Activated T-helper 2 cell treated with anti-CD3 and anti-CD28 coated beads, Interferon-gamma antibody, Interleukin-2, Interleukin-4, amounts not matched to agents 10 μg/mL and 5 μg/mL and 100 μg/mL, durations not matched to agents 14 hours and 24 hours and 36 hours (primary cell): ENCODE results near the gene PCDHGA3. TPM values are rescaled to one million over a fixed set of nuclear protein-coding genes. Genes with fewer than 3 reads are reported as not detected.

Experiments used
- DNase-seq: peaks from one replicate; pipeline ENCODE4 v3.0.0; 2021; ENCODE audit warnings: low spot score
- H3K27ac Mint-ChIP-seq: one replicate; pipeline ENCODE4 v1.8.0; 2021; ENCODE audit warnings: mixed read lengths
- H3K27me3 Mint-ChIP-seq: one replicate; pipeline ENCODE4 v1.8.0; 2021; ENCODE audit warnings: low read depth, mixed read lengths
- H3K36me3 Mint-ChIP-seq: one replicate; pipeline ENCODE4 v1.8.0; 2021; ENCODE audit warnings: low read depth, mixed read lengths
- H3K4me1 Mint-ChIP-seq: one replicate; pipeline ENCODE4 v1.8.0; 2021; ENCODE audit warnings: low read depth, mixed read lengths
- H3K4me3 Mint-ChIP-seq: one replicate; pipeline ENCODE4 v1.8.0; 2021; ENCODE audit warnings: low read depth, mild to moderate bottlenecking, moderate library complexity, mixed read lengths
- H3K9me3 Mint-ChIP-seq: one replicate; pipeline ENCODE4 v1.8.0; 2021; ENCODE audit warnings: mixed read lengths
- intact Hi-C: fragments of 100-400 bp; cut with micrococcal nuclease; formaldehyde crosslinking; loops from one replicate; pipeline ENCODE4 v1.15.1; 2023
- total RNA-seq: library from RNA; stranded (reverse); gene quantifications from 2 replicates; pipeline ENCODE4 v1.2.3, GENCODE V29; 2022

PCDHGA3 gene
- total RNA-seq, 1 donor from 2014 or later: 0.16 TPM

DNA sequence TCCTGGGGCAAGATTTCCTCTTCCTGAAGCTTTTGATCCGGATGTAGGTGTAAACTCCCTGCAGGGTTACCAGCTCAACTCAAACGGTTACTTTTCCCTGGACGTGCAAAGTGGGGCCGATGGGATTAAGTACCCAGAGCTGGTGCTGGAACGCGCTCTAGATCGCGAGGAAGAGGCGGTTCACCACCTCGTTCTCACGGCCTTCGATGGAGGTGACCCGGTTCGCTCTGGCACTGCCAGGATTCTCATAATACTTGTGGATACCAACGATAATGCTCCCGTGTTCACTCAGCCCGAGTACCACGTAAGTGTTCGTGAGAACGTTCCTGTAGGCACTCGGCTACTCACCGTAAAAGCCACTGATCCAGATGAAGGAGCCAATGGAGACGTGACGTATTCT is 12.0 kb downstream of the PCDHGA3 start:
- peaks cover 2% of the 10 kb centered on the region for H3K4me1 Mint-ChIP-seq
- H3K27ac Mint-ChIP-seq: no peak overlapping the region
- H3K36me3 Mint-ChIP-seq: peaks cover 1% of the 10 kb centered on the region
- H3K27me3 Mint-ChIP-seq: peaks cover 20% of the 10 kb centered on the region
- no peak overlapping the region for H3K4me3 Mint-ChIP-seq
- intact Hi-C loops: loop anchor here (5.0 to 10.0 kb wide), 4 partner anchors 67 to 202 kb away; partner anchors contain the start of gene PCDHGA11
- DNase-seq: no peak
- H3K9me3 Mint-ChIP-seq: peaks cover 21% of the 10 kb centered on the region

DNA sequence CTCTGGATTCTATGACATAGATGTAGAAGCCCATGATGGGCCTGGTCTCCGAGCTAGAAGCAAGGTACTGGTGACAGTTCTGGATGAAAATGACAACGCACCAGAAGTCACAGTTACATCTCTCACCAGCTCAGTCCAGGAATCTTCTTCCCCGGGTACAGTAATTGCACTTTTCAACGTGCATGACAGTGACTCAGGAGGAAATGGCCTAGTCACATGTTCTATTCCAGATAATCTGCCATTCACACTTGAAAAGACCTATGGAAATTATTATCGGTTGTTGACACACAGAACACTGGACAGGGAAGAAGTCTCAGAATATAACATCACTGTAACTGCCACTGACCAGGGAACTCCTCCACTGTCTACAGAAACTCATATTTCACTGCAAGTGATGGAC is 12.5 kb downstream of the PCDHGA3 start:
- peaks cover 26% of the 10 kb centered on the region for H3K9me3 Mint-ChIP-seq
- peaks cover 24% of the 10 kb centered on the region for H3K27me3 Mint-ChIP-seq
- H3K4me1 Mint-ChIP-seq: peaks cover 2% of the 10 kb centered on the region
- no peak for DNase-seq
- peaks cover 3% of the 10 kb centered on the region for H3K36me3 Mint-ChIP-seq
- intact Hi-C loops: loop anchor here (5.0 to 10.0 kb wide), 4 partner anchors 66 to 201 kb away; partner anchors contain the start of gene PCDHGA11
- H3K27ac Mint-ChIP-seq: no peak overlapping the region
- H3K4me3 Mint-ChIP-seq: no peak overlapping the region

DNA sequence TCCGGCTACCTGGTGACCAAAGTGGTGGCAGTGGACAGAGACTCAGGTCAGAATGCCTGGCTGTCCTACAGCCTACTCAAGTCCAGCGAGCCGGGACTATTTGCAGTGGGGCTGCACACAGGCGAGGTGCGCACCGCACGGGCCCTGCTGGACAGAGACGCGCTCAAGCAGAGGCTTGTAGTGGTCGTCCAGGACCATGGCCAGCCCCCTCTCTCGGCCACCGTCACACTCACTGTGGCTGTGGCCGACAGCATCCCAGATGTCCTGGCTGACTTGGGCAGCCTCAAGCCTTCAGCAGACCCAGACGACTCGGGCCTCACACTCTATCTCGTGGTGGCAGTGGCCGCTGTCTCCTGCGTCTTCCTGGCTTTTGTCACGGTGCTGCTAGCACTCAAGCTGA is 13.3 kb downstream of the PCDHGA3 start:
- H3K9me3 Mint-ChIP-seq: peaks cover 31% of the 10 kb centered on the region

DNA sequence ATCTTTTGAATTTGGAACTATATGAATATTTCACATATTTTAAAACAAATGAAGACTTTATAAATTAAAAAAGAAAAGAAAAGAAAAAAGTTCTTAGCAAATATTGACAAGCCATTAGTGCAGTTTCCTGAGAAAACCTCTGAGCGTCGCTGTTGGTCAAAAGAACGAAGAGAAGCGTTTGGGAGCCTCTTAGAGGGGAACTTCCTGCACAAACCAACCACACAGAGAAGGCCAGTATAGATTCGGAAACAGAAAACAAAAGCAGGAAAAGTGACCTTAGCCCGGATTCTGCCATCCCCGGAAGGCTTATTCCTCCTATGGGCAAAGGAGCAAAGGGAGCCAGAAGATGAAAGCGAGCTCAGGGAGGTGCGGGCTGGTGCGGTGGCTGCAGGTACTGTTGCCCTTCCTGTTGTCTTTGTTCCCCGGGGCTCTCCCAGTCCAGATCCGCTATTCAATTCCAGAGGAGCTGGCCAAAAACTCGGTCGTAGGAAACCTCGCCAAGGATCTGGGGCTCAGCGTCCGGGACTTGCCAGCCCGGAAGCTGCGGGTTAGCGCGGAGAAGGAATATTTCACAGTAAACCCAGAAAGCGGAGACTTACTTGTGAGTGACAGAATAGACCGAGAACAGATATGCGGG is 16.3 kb downstream of the PCDHGA3 start, which contains the start of gene PCDHGB2:
PCDHGB2 (plus strand) TSS at position 205 of the 637 bp plus-strand sequence; CDS start at position 347, 142 bp downstream.
- Mint-ChIP-seq H3K27me3 (peaks cover 34% of the 10 kb centered on the region), H3K27ac (peak within 1 kb of the TSS; percentile 62), H3K36me3 (peaks cover 6% of the 10 kb centered on the region), H3K4me1 (peaks cover 2% of the 10 kb centered on the region), H3K9me3 (peaks cover 52% of the 10 kb centered on the region), H3K4me3 (peak within 1 kb of the TSS; percentile 85)
- intact Hi-C loops: loop anchor here (5.0 to 10.0 kb wide), 4 partner anchors 62 to 197 kb away; partner anchors contain the start of gene PCDHGA11
- no peak for DNase-seq

More for the DNA sequence above, 13.3 kb downstream of the PCDHGA3 start:
- Mint-ChIP-seq H3K27me3 (peaks cover 27% of the 10 kb centered on the region), H3K27ac (no peak overlapping the region), H3K36me3 (peaks cover 3% of the 10 kb centered on the region), H3K4me3 (no peak overlapping the region), H3K4me1 (peaks cover 2% of the 10 kb centered on the region)
- intact Hi-C loops: loop anchor here (5.0 to 10.0 kb wide), 4 partner anchors 65 to 200 kb away; partner anchors contain the start of gene PCDHGA11
- DNase-seq: no peak

DNA sequence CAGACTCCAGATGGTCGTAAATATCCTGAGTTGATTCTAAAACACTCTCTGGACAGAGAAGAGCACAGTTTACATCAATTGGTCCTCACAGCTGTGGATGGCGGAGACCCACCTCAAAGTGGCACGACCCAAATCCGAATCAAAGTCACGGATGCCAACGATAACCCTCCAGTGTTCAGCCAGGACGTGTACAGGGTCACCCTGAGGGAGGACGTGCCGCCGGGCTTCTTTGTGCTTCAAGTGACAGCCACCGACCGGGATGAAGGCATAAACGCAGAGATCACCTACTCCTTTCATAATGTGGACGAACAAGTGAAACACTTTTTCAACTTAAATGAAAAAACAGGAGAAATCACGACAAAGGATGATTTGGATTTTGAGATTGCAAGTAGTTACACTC is 17.1 kb downstream of the PCDHGA3 start:
- peak overlapping the region; percentile 85 for H3K4me3 Mint-ChIP-seq
- DNase-seq: no peak

DNA sequence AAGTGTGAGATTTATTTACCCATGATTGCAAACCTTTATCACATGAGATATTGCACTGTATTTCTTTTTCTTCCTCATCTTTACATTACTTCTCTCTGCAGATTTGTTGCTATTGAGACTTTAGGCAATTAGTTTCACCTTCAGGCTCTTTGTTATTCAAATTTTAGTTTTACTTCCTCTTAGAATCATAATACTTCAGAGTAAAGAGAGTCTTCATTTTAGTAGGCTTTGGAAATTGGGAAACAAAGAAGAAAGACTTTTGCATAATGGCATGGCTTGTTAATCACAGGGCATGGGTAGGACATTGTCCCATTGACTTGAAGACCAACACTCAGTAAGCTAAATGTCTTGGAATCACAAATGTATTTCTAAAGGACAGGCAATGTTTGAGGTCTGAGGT is 19.1 kb downstream of the PCDHGA3 start:
- Mint-ChIP-seq H3K4me1 (peaks cover 2% of the 10 kb centered on the region), H3K9me3 (peaks cover 55% of the 10 kb centered on the region), H3K4me3 (no peak overlapping the region), H3K36me3 (peaks cover 6% of the 10 kb centered on the region), H3K27ac (no peak overlapping the region), H3K27me3 (peaks cover 33% of the 10 kb centered on the region)
- no peak for DNase-seq
- intact Hi-C loops: no loop called here

More for the DNA sequence above, 17.1 kb downstream of the PCDHGA3 start:
- H3K9me3 Mint-ChIP-seq: peaks cover 55% of the 10 kb centered on the region
- H3K27ac Mint-ChIP-seq: no peak overlapping the region
- peaks cover 2% of the 10 kb centered on the region for H3K4me1 Mint-ChIP-seq
- peaks cover 37% of the 10 kb centered on the region for H3K27me3 Mint-ChIP-seq
- intact Hi-C loops: no loop called here
- peaks cover 6% of the 10 kb centered on the region for H3K36me3 Mint-ChIP-seq

DNA sequence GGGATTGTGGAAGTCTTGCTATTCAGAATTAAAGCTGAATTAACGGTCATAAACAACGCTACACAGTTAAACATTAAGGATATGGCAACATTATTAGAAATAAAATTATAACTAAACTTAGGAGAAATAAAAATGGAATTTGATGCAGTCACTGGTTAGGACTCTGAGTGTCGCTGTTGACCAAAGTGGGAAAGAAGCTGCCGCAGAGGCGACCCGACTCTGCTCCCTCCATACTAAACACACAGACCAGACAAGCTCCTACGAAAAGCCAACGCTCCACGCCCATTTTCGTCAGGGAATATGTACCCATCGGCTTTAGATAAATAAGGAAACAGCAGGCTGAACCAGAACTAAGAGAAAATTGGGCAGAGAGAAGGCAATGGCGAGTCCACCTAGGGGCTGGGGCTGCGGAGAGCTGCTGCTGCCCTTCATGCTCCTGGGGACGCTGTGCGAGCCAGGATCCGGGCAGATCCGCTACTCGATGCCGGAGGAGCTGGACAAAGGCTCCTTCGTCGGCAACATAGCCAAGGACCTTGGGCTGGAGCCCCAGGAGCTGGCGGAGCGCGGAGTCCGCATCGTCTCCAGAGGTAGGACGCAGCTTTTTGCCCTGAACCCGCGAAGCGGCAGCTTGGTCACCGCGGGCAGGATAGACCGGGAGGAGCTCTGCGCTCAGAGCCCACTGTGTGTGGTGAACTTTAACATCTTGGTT is 20.5 kb downstream of the PCDHGA3 start, which contains the start of gene PCDHGA5:
PCDHGA5 (plus strand) TSS at position 211 of the 709 bp plus-strand sequence; CDS start at position 380, 169 bp downstream.
- Mint-ChIP-seq H3K4me1 (peaks cover 2% of the 10 kb centered on the region), H3K27me3 (peaks cover 30% of the 10 kb centered on the region), H3K36me3 (peaks cover 6% of the 10 kb centered on the region), H3K27ac (no peak within 1 kb of the TSS), H3K9me3 (peaks cover 52% of the 10 kb centered on the region), H3K4me3 (no peak within 1 kb of the TSS)
- intact Hi-C loops: no loop called here
- DNase-seq: no peak

DNA sequence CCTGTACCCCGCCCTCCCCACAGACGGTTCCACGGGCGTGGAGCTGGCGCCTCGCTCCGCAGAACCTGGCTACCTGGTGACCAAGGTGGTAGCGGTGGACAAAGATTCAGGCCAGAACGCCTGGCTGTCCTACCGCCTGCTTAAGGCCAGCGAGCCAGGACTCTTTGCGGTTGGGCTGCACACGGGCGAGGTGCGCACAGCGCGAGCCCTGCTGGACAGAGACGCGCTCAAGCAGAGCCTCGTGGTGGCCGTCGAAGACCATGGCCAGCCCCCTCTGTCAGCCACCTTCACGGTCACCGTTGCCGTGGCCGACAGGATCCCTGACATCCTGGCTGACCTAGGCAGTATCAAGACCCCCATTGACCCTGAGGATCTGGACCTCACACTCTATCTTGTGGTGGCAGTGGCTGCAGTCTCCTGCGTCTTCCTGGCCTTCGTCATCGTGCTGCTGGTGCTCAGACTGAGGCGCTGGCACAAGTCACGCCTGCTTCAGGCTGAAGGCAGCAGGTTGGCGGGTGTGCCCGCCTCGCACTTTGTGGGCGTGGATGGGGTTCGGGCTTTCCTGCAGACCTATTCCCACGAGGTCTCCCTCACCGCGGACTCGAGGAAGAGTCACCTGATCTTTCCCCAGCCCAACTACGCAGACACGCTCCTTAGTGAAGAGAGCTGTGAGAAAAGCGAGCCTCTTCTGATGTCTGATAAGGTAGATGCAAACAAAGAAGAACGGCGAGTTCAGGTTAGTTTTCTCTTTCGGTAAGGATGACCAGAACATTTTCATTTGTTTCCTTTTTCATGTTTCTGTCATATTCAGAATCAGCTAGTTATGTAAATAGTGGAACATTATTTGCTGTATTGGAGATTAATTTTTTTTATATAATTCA is 22.6 kb downstream of the PCDHGA3 start:
- no peak for DNase-seq
- Mint-ChIP-seq H3K36me3 (peaks cover 3% of the 10 kb centered on the region), H3K27me3 (peaks cover 30% of the 10 kb centered on the region), H3K4me3 (no peak overlapping the region), H3K27ac (no peak overlapping the region), H3K9me3 (peaks cover 45% of the 10 kb centered on the region), H3K4me1 (peaks cover 1% of the 10 kb centered on the region)
- intact Hi-C loops: no loop called here

DNA sequence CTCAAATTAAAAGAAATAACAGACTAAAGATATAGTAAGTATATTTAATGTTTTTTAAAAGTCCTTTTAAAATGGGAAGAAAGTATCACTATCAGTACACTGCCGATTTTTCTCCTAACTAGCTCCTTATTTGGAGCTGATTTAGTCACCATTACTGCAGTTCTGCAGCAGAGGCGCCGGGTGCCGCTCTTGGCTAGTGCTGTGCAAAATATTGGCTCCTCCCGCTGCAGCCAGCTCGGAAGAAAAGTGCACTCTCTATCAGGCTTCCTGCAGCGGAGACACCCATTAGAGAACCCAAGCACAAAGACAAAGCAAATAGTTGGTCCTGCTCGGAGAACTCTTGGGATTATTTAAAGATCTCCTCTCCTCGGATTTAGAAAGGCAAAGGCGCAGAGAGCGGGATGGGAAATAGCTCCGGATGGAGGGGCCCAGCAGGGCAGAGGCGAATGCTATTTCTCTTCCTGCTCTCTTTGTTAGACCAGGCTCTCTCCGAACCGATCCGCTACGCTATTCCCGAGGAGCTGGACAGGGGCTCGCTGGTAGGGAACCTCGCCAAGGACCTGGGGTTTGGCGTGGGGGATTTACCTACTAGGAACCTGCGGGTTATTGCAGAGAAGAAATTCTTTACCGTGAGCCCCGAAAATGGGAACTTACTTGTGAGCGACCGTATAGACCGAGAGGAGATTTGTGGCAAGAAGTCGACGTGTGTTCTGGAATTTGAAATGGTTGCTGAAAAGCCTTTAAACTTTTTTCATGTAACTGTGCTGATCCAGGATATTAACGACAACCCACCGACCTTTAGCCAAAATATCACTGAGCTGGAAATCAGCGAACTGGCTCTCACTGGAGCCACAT is 26.6 kb downstream of the PCDHGA3 start, which contains the start of gene PCDHGB3:
PCDHGB3 (plus strand) TSS at position 249 of the 855 bp plus-strand sequence; CDS start at position 402, 153 bp downstream.
- Mint-ChIP-seq H3K4me1 (peaks cover 1% of the 10 kb centered on the region), H3K27ac (no peak within 1 kb of the TSS), H3K27me3 (peaks cover 19% of the 10 kb centered on the region), H3K36me3 (peaks cover 5% of the 10 kb centered on the region), H3K4me3 (peak within 1 kb of the TSS; percentile 77), H3K9me3 (peaks cover 37% of the 10 kb centered on the region)
- no peak for DNase-seq
- intact Hi-C loops: no loop called here

DNA sequence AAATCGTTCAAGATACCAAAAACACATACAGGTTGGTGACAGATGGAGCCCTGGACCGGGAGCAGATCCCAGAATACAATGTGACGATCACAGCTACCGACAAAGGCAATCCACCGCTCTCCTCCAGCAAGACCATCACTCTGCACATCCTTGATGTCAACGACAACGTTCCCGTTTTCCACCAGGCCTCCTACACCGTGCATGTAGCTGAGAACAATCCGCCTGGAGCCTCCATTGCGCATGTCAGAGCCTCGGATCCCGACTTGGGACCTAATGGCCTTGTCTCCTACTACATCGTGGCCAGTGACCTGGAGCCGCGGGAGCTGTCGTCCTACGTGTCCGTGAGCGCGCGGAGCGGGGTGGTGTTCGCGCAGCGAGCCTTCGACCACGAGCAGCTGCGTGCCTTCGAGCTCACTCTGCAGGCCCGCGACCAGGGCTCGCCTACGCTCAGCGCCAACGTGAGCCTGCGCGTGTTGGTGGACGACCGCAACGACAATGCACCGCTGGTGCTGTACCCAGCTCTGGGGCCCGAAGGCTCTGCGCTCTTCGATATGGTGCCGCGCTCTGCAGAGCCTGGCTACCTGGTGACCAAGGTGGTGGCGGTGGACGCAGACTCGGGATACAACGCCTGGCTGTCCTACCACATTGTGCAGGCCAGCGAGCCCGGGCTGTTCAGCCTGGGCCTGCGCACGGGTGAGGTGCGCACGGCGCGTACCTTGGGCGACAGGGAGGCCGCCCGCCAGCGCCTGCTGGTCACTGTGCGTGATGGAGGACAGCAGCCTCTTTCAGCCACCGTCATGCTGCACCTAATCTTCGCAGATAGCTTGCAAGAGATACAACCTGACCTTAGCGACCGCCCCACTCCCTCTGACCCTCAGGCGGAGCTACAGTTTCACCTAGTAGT is 28.2 kb downstream of the PCDHGA3 start:
- H3K27ac Mint-ChIP-seq: no peak overlapping the region
- peaks cover 15% of the 10 kb centered on the region for H3K27me3 Mint-ChIP-seq
- no peak for DNase-seq
- H3K4me3 Mint-ChIP-seq: no peak overlapping the region
- H3K4me1 Mint-ChIP-seq: peaks cover 1% of the 10 kb centered on the region
- intact Hi-C loops: no loop called here
- peaks cover 38% of the 10 kb centered on the region for H3K9me3 Mint-ChIP-seq
- peaks cover 5% of the 10 kb centered on the region for H3K36me3 Mint-ChIP-seq
